CD8-positive, alpha-beta memory T cell (primary cell): ENCODE data around the gene ZNF683. TPM values are rescaled to one million over a fixed set of nuclear protein-coding genes. Genes with fewer than 3 reads are reported as not detected.

ENCODE experiments used
- CTCF ChIA-PET: fragments of 350-600 bp; sonication (Branson Sonifier 250); formaldehyde crosslinking; loops from one replicate; lab custom pipeline; 2021; ENCODE audit warnings: antibody characterized with exemption; lab: Charles Lee
- POLR2A ChIA-PET: fragments of 350-600 bp; sonication (Branson Sonifier 250); formaldehyde crosslinking; loops from one replicate; lab custom pipeline; 2021; ENCODE audit warnings: antibody characterized with exemption; lab: Charles Lee
- DNase-seq, 5 donors: peaks; one replicate each; pipeline versions ENCODE4 v3.0.0 to v3.0.0-alpha.2; 2020 to 2022; ENCODE audit warnings: mixed read lengths in 1 of 5
- H3K27ac ChIP-seq: one replicate; pipeline ENCODE4 v1.7.0; 2013; ENCODE audit warnings: low read depth, mild to moderate bottlenecking, low read length, moderate library complexity
- H3K27me3 ChIP-seq: 2 replicates; pipeline ENCODE4 v1.7.0; 2013; ENCODE audit warnings: low read length, mild to moderate bottlenecking; ENCODE audit not compliant: insufficient read depth, poor library complexity, severe bottlenecking
- H3K36me3 ChIP-seq: 2 replicates; pipeline ENCODE4 v1.7.0; 2013; ENCODE audit warnings: mild to moderate bottlenecking, low read length, moderate library complexity; ENCODE audit not compliant: insufficient read depth
- H3K4me1 ChIP-seq: 2 replicates; pipeline ENCODE4 v1.7.0; 2013; ENCODE audit warnings: mild to moderate bottlenecking, low read length, moderate library complexity; ENCODE audit not compliant: insufficient read depth
- H3K4me3 ChIP-seq: 2 replicates; pipeline ENCODE4 v1.7.0; 2013; ENCODE audit warnings: mild to moderate bottlenecking, low read length
- H3K9me3 ChIP-seq: 2 replicates; pipeline ENCODE4 v1.7.0; 2013; ENCODE audit warnings: mild to moderate bottlenecking, low read length
- H3K27ac Mint-ChIP-seq, 8 donors: one replicate each; pipeline ENCODE4 v1.8.0; 2020 to 2021; ENCODE audit warnings: mixed read lengths in 8 of 8, mild to moderate bottlenecking in 6 of 8, inconsistent platforms in 3 of 8, moderate library complexity in 3 of 8
- H3K27me3 Mint-ChIP-seq, 2 donors: one replicate each; pipeline ENCODE4 v1.8.0; 2020 to 2021; ENCODE audit warnings: mixed read lengths in 2 of 2, mild to moderate bottlenecking in 1 of 2, moderate library complexity in 1 of 2
- H3K36me3 Mint-ChIP-seq, 3 donors: one replicate each; pipeline ENCODE4 v1.8.0; 2020 to 2021; ENCODE audit warnings: mixed read lengths in 3 of 3, inconsistent platforms in 1 of 3, mild to moderate bottlenecking in 1 of 3
- H3K4me1 Mint-ChIP-seq, 3 donors: one replicate each; pipeline ENCODE4 v1.8.0; 2020 to 2021; ENCODE audit warnings: mixed read lengths in 3 of 3, inconsistent platforms in 1 of 3, mild to moderate bottlenecking in 1 of 3
- H3K4me3 Mint-ChIP-seq, 7 donors: one replicate each; pipeline ENCODE4 v1.8.0; 2020 to 2021; ENCODE audit warnings: mixed read lengths in 7 of 7, mild to moderate bottlenecking in 6 of 7, moderate library complexity in 4 of 7, inconsistent platforms in 2 of 7
- H3K9me3 Mint-ChIP-seq, 5 donors: one replicate each; pipeline ENCODE4 v1.8.0; 2020 to 2022; ENCODE audit warnings: mixed read lengths in 5 of 5, mild to moderate bottlenecking in 3 of 5, moderate library complexity in 2 of 5, inconsistent platforms in 1 of 5
- polyA plus RNA-seq: library from polyadenylated mRNA; unstranded; fragments of 300-500 nt; fragmentation: Illumina TruSeq; gene quantifications from one replicate; pipeline ENCODE4 v1.2.3, GENCODE V29; 2021
- total RNA-seq, 2 experiments: library from RNA; stranded (reverse); gene quantifications; one replicate each; pipeline ENCODE4 v1.2.3, GENCODE V29; 2021

The ZNF683 gene
- total and polyA plus RNA-seq, 3 experiments from 2014 or later, result 2.4 to 205 (median 2.7) TPM

- Mint-ChIP-seq H3K27ac (peak overlapping the region in 6 of 8 donors; percentile 29 to 79 (median 68)), H3K9me3 (no peaks in the 10 kb centered on the region), H3K4me1 (peaks cover 32 to 48% (median 38%) of the 10 kb centered on the region in 3 donors), H3K4me3 (peak overlapping the region in 3 of 7 donors; percentile 30 to 47 (median 41)), H3K27me3 (no peaks in the 10 kb centered on the region), H3K36me3 (peaks cover 9 to 66% (median 15%) of the 10 kb centered on the region in 3 donors)
- H3K36me3 ChIP-seq, result peaks cover 44% of the 10 kb centered on the region
- H3K4me3 ChIP-seq, result no peak overlapping the region
- ChIA-PET CTCF (interaction anchor here (0.8 to 32.6 kb wide), 5 partner anchors 39 to 177 kb away, joined by 3 to 840 read pairs (median 17); partner anchors contain the start of genes CEP85 and SH3BGRL3), POLR2A (interaction anchor here (0.9 to 10.4 kb wide), 4 partner anchors 36 to 67 kb away, joined by 5 to 287 read pairs (median 55); partner anchors contain the start of gene SH3BGRL3)
- H3K4me1 ChIP-seq, result peaks cover 34% of the 10 kb centered on the region
- no peaks in the 10 kb centered on the region for H3K9me3 ChIP-seq
- no peak overlapping the region for H3K27ac ChIP-seq
- H3K27me3 ChIP-seq, result no peaks in the 10 kb centered on the region
- no peak for DNase-seq
Measured at GRCh38 chr1:26323382-26323781, 49.2 kb downstream of the ZNF683 start.

GRCh38 chr1:26322042-26322331 lies 50.6 kb downstream of the ZNF683 start:
- peaks cover 0 to 2% of the 10 kb centered on the region in 2 donors for H3K27me3 Mint-ChIP-seq
- no peak overlapping the region for H3K4me3 ChIP-seq
- H3K4me1 ChIP-seq, result peaks cover 41% of the 10 kb centered on the region
- H3K27me3 ChIP-seq, result no peaks in the 10 kb centered on the region
- H3K9me3 Mint-ChIP-seq, result no peaks in the 10 kb centered on the region
- no peaks in the 10 kb centered on the region for H3K9me3 ChIP-seq
- peak overlapping the region in 3 of 7 donors; percentile 16 to 44 (median 29) for H3K4me3 Mint-ChIP-seq
- ChIA-PET CTCF (interaction anchor here (0.6 to 32.6 kb wide), 30 partner anchors 9 to 178 kb away, joined by 3 to 840 read pairs (median 7); partner anchors contain the start of genes C1orf232, CEP85, SH3BGRL3 and UBXN11), POLR2A (interaction anchor here (0.5 to 10.4 kb wide), 7 partner anchors 8 to 95 kb away, joined by 4 to 287 read pairs (median 6); partner anchors contain the start of genes CEP85 and SH3BGRL3)
- H3K36me3 Mint-ChIP-seq, result peaks cover 15 to 71% (median 15%) of the 10 kb centered on the region in 3 donors
- H3K27ac ChIP-seq, result no peak overlapping the region
- peaks cover 43 to 58% (median 48%) of the 10 kb centered on the region in 3 donors for H3K4me1 Mint-ChIP-seq
- H3K27ac Mint-ChIP-seq, result peak overlapping the region in 6 of 8 donors; percentile 34 to 99 (median 58)
- DNase-seq, result no peak
- H3K36me3 ChIP-seq, result peaks cover 44% of the 10 kb centered on the region

- H3K27me3 ChIP-seq, result no peaks in the 10 kb centered on the region
- H3K27ac ChIP-seq, result no peak overlapping the region
- Mint-ChIP-seq H3K27ac (peak overlapping the region; percentile 41 to 100 (median 95)), H3K27me3 (peaks cover 0 to 2% of the 10 kb centered on the region in 2 donors), H3K4me1 (peaks cover 47 to 63% (median 53%) of the 10 kb centered on the region in 3 donors), H3K4me3 (peak overlapping the region; percentile 75 to 99 (median 91)), H3K36me3 (peaks cover 15 to 67% (median 15%) of the 10 kb centered on the region in 3 donors), H3K9me3 (no peaks in the 10 kb centered on the region)
- DNase-seq, result peak; percentile 85 to 94 (median 90)
- ChIA-PET CTCF (interaction anchor here (0.6 to 32.6 kb wide), 32 partner anchors 10 to 177 kb away, joined by 3 to 840 read pairs (median 6); partner anchors contain the start of genes C1orf232, CEP85, SH3BGRL3 and UBXN11), POLR2A (interaction anchor here (0.5 to 10.4 kb wide), 10 partner anchors 9 to 98 kb away, joined by 3 to 287 read pairs (median 6); partner anchors contain the start of genes CEP85 and SH3BGRL3)
- peaks cover 44% of the 10 kb centered on the region for H3K36me3 ChIP-seq
- H3K9me3 ChIP-seq, result no peaks in the 10 kb centered on the region
- peak overlapping the region; percentile 93 for H3K4me3 ChIP-seq
- H3K4me1 ChIP-seq, result peaks cover 46% of the 10 kb centered on the region
Measured at GRCh38 chr1:26321315-26322041, 51.1 kb downstream of the ZNF683 start.

GRCh38 chr1:26320896-26321295 lies 51.7 kb downstream of the ZNF683 start:
- Histone ChIP-seq H3K4me3 (peak overlapping the region; percentile 93), H3K4me1 (peaks cover 52% of the 10 kb centered on the region), H3K27ac (no peak overlapping the region), H3K36me3 (peaks cover 44% of the 10 kb centered on the region), H3K27me3 (no peaks in the 10 kb centered on the region), H3K9me3 (no peaks in the 10 kb centered on the region)
- no peak for DNase-seq
- no peaks in the 10 kb centered on the region for H3K9me3 Mint-ChIP-seq
- H3K4me3 Mint-ChIP-seq, result peak overlapping the region; percentile 81 to 99 (median 91)
- H3K27me3 Mint-ChIP-seq, result peaks cover 0 to 2% of the 10 kb centered on the region in 2 donors
- CTCF ChIA-PET, result interaction anchor here (0.8 to 32.6 kb wide), 20 partner anchors 10 to 158 kb away, joined by 3 to 840 read pairs (median 10); partner anchors contain the start of genes C1orf232, CEP85, SH3BGRL3 and UBXN11
- POLR2A ChIA-PET, result interaction anchor here (1.0 to 10.4 kb wide), 5 partner anchors 33 to 99 kb away, joined by 3 to 287 read pairs (median 6); partner anchors contain the start of genes CEP85 and SH3BGRL3
- peaks cover 51 to 68% (median 59%) of the 10 kb centered on the region in 3 donors for H3K4me1 Mint-ChIP-seq
- H3K36me3 Mint-ChIP-seq, result peaks cover 15 to 67% (median 15%) of the 10 kb centered on the region in 3 donors
- peak overlapping the region; percentile 55 to 100 (median 95) for H3K27ac Mint-ChIP-seq

GRCh38 chr1:26318338-26319064 lies 54.0 kb downstream of the ZNF683 start:
- Mint-ChIP-seq H3K27ac (peak overlapping the region; percentile 55 to 96 (median 90)), H3K9me3 (no peaks in the 10 kb centered on the region), H3K4me3 (peak overlapping the region; percentile 81 to 99 (median 92)), H3K27me3 (peaks cover 0 to 2% of the 10 kb centered on the region in 2 donors), H3K4me1 (peaks cover 70 to 84% (median 76%) of the 10 kb centered on the region in 3 donors), H3K36me3 (peaks cover 13 to 51% (median 15%) of the 10 kb centered on the region in 3 donors)
- Histone ChIP-seq H3K27ac (peak overlapping the region; percentile 71), H3K9me3 (no peaks in the 10 kb centered on the region), H3K4me3 (peak overlapping the region; percentile 93), H3K4me1 (peaks cover 74% of the 10 kb centered on the region), H3K27me3 (no peaks in the 10 kb centered on the region), H3K36me3 (peaks cover 34% of the 10 kb centered on the region)
- DNase-seq, result no peak
- POLR2A ChIA-PET, result interaction anchor here (0.5 to 10.4 kb wide), 8 partner anchors 11 to 267 kb away, joined by 3 to 287 read pairs (median 5); partner anchors contain the start of genes SH3BGRL3 and UBXN11
- CTCF ChIA-PET, result interaction anchor here (1.0 to 32.6 kb wide), 15 partner anchors 10 to 173 kb away, joined by 3 to 840 read pairs (median 5); partner anchors contain the start of genes C1orf232, CEP85, LIN28A and SH3BGRL3

GRCh38 chr1:26317612-26318337 lies 54.8 kb downstream of the ZNF683 start, which contains the start of gene CD52:
TSS of gene CD52 (plus strand) at chr1:26317958. CDS start at chr1:26318018, 60 bp downstream.
- ChIA-PET CTCF (interaction anchor here (1.0 to 32.6 kb wide), 14 partner anchors 9 to 173 kb away, joined by 3 to 840 read pairs (median 4); partner anchors contain the start of genes C1orf232, CEP85, LIN28A and SH3BGRL3), POLR2A (interaction anchor here (0.5 to 10.4 kb wide), 8 partner anchors 10 to 266 kb away, joined by 3 to 287 read pairs (median 5); partner anchors contain the start of genes SH3BGRL3 and UBXN11)
- H3K9me3 ChIP-seq, result no peaks in the 10 kb centered on the region
- peaks cover 27% of the 10 kb centered on the region for H3K36me3 ChIP-seq
- peaks cover 70% of the 10 kb centered on the region for H3K4me1 ChIP-seq
- Mint-ChIP-seq H3K27ac (peak within 1 kb of the TSS; percentile 55 to 96 (median 90)), H3K9me3 (no peaks in the 10 kb centered on the region), H3K27me3 (peaks cover 0 to 2% of the 10 kb centered on the region in 2 donors), H3K36me3 (peaks cover 8 to 44% (median 15%) of the 10 kb centered on the region in 3 donors), H3K4me3 (peak within 1 kb of the TSS; percentile 81 to 99 (median 92)), H3K4me1 (peaks cover 72 to 84% (median 75%) of the 10 kb centered on the region in 3 donors)
- DNase-seq, result peak; percentile 45 to 87 (median 67)
- H3K27me3 ChIP-seq, result no peaks in the 10 kb centered on the region
- H3K4me3 ChIP-seq, result peak within 1 kb of the TSS; percentile 93
- H3K27ac ChIP-seq, result peak within 1 kb of the TSS; percentile 71
